CD4-positive, CD25-positive, alpha-beta regulatory T cell (primary cell): Measurements from ENCODE around the gene SMC5. TPM values are rescaled to one million over a fixed set of nuclear protein-coding genes. Genes with fewer than 3 reads are reported as not detected.

ENCODE experiments used
- ATAC-seq, 2 donors: fragments of 150-1000 bp; cut with Tn5 transposase; one replicate each; pipeline ENCODE4 v1.10.0; 2021; ENCODE audit warnings: low read depth in 2 of 2, moderate number of reproducible peaks in 2 of 2, moderate library complexity in 1 of 2
- DNase-seq, 3 donors: peaks; one replicate each; pipeline versions ENCODE4 v3.0.0 to v3.0.0-alpha.2; 2012 to 2022; ENCODE audit warnings: mixed read lengths in 1 of 3
- H3K27ac ChIP-seq: one replicate; pipeline ENCODE4 v1.7.0; 2013; ENCODE audit warnings: mild to moderate bottlenecking, low read length; ENCODE audit not compliant: insufficient read depth, poor library complexity, severe bottlenecking
- H3K27me3 ChIP-seq: one replicate; pipeline ENCODE4 v1.7.0; 2013; ENCODE audit warnings: low read length; ENCODE audit not compliant: control insufficient read depth, insufficient read depth
- H3K36me3 ChIP-seq: one replicate; pipeline ENCODE4 v1.7.0; 2013; ENCODE audit warnings: mild to moderate bottlenecking, low read length, moderate library complexity; ENCODE audit not compliant: control insufficient read depth, insufficient read depth
- H3K4me1 ChIP-seq: 2 replicates; pipeline ENCODE4 v1.7.0; 2013; ENCODE audit warnings: mild to moderate bottlenecking, low read length; ENCODE audit not compliant: insufficient read depth, control insufficient read depth, poor library complexity, severe bottlenecking
- H3K4me3 ChIP-seq: one replicate; pipeline ENCODE4 v1.7.0; 2013; ENCODE audit warnings: low read depth, mild to moderate bottlenecking, low read length, moderate library complexity
- H3K9me3 ChIP-seq, 2 experiments: 1 replicate in 1 of 2; 2 replicates in 1 of 2; pipeline ENCODE4 v1.7.0; 2013; ENCODE audit warnings: low read length in 2 of 2, mild to moderate bottlenecking in 1 of 2, moderate library complexity in 1 of 2; ENCODE audit not compliant: control insufficient read depth in 2 of 2
- H3K27ac Mint-ChIP-seq, 3 donors: one replicate each; pipeline ENCODE4 v1.8.0; 2020 to 2022; ENCODE audit warnings: mild to moderate bottlenecking in 3 of 3, mixed read lengths in 3 of 3, moderate library complexity in 2 of 3
- H3K27me3 Mint-ChIP-seq: one replicate; pipeline ENCODE4 v1.8.0; 2022; ENCODE audit warnings: mild to moderate bottlenecking, mixed read lengths
- H3K36me3 Mint-ChIP-seq: one replicate; pipeline ENCODE4 v1.8.0; 2020; ENCODE audit warnings: mixed read lengths
- H3K4me1 Mint-ChIP-seq, 4 donors: one replicate each; pipeline ENCODE4 v1.8.0; 2020 to 2022; ENCODE audit warnings: mixed read lengths in 4 of 4, mild to moderate bottlenecking in 1 of 4
- H3K4me3 Mint-ChIP-seq, 4 donors: one replicate each; pipeline ENCODE4 v1.8.0; 2020 to 2022; ENCODE audit warnings: mild to moderate bottlenecking in 4 of 4, mixed read lengths in 4 of 4, moderate library complexity in 3 of 4
- H3K9me3 Mint-ChIP-seq, 7 donors: one replicate each; pipeline ENCODE4 v1.8.0; 2020 to 2022; ENCODE audit warnings: mixed read lengths in 7 of 7, mild to moderate bottlenecking in 3 of 7, moderate library complexity in 2 of 7
- polyA plus RNA-seq, 4 donors: library from polyadenylated mRNA; unstranded; fragments of 300-500 nt; fragmentation: Illumina TruSeq; gene quantifications; one replicate each; pipeline ENCODE4 v1.2.3, GENCODE V29; 2021
- total RNA-seq: library from RNA; stranded (reverse); gene quantifications from one replicate; pipeline ENCODE4 v1.2.3, GENCODE V29; 2022

The SMC5 gene
- 37.1 TPM for total RNA-seq
- polyA plus RNA-seq = 10 to 100 TPM; 12.5 to 17.9 (median 16.0) TPM

- no peaks in the 10 kb centered on the region for H3K9me3 Mint-ChIP-seq
- ATAC-seq = peak; percentile 89 to 90
- Histone ChIP-seq H3K4me3 (peak within 1 kb of the TSS; percentile 95), H3K4me1 (peaks cover 55% of the 10 kb centered on the region), H3K9me3 (no peaks in the 10 kb centered on the region), H3K27me3 (no peaks in the 10 kb centered on the region), H3K36me3 (no peaks in the 10 kb centered on the region), H3K27ac (peak within 1 kb of the TSS; percentile 92)
- peak within 1 kb of the TSS; percentile 88 to 95 (median 92) for H3K4me3 Mint-ChIP-seq
- H3K36me3 Mint-ChIP-seq = peaks cover 4% of the 10 kb centered on the region
- no peaks in the 10 kb centered on the region for H3K27me3 Mint-ChIP-seq
- peak within 1 kb of the TSS; percentile 95 to 100 (median 96) for H3K27ac Mint-ChIP-seq
- DNase-seq = peak; percentile 81 to 94 (median 92)
- H3K4me1 Mint-ChIP-seq = peaks cover 39 to 57% (median 45%) of the 10 kb centered on the region in 4 donors
Observed at GRCh38 chr9:70258692-70259511, at the start of gene SMC5. TSS of gene SMC5 (plus strand) at chr9:70258978. CDS start at chr9:70259079, 101 bp downstream.

- H3K36me3 Mint-ChIP-seq = peaks cover 10% of the 10 kb centered on the region
- peaks cover 0 to 17% (median 3%) of the 10 kb centered on the region in 7 donors for H3K9me3 Mint-ChIP-seq
- H3K27me3 ChIP-seq = no peaks in the 10 kb centered on the region
- H3K4me1 Mint-ChIP-seq = no peaks in the 10 kb centered on the region
- no peaks in the 10 kb centered on the region for H3K36me3 ChIP-seq
- no peak overlapping the region for H3K4me3 ChIP-seq
- H3K4me1 ChIP-seq = no peaks in the 10 kb centered on the region
- peaks cover 0 to 6% of the 10 kb centered on the region in 2 experiments for H3K9me3 ChIP-seq
- no peaks in the 10 kb centered on the region for H3K27me3 Mint-ChIP-seq
- no peak for ATAC-seq
- no peak overlapping the region for H3K4me3 Mint-ChIP-seq
- no peak for DNase-seq
- peak overlapping the region in 1 of 3 donors; percentile 33 for H3K27ac Mint-ChIP-seq
- no peak overlapping the region for H3K27ac ChIP-seq
Observed at GRCh38 chr9:70217029-70217428, 41.7 kb upstream of the SMC5 start.

GRCh38 chr9:70218767-70219166, 40.0 kb upstream of the SMC5 start:
- H3K27ac ChIP-seq = no peak overlapping the region
- H3K4me3 Mint-ChIP-seq = no peak overlapping the region
- H3K4me1 ChIP-seq = no peaks in the 10 kb centered on the region
- no peak overlapping the region for H3K27ac Mint-ChIP-seq
- no peaks in the 10 kb centered on the region for H3K36me3 ChIP-seq
- no peaks in the 10 kb centered on the region for H3K9me3 ChIP-seq
- no peak for ATAC-seq
- no peaks in the 10 kb centered on the region for H3K27me3 Mint-ChIP-seq
- H3K4me1 Mint-ChIP-seq = no peaks in the 10 kb centered on the region
- no peaks in the 10 kb centered on the region for H3K27me3 ChIP-seq
- peaks cover 10% of the 10 kb centered on the region for H3K36me3 Mint-ChIP-seq
- DNase-seq = no peak
- no peak overlapping the region for H3K4me3 ChIP-seq
- H3K9me3 Mint-ChIP-seq = peaks cover 0 to 9% (median 2%) of the 10 kb centered on the region in 7 donors

GRCh38 chr9:70220216-70220615, 38.6 kb upstream of the SMC5 start:
- no peaks in the 10 kb centered on the region for H3K27me3 ChIP-seq
- H3K27me3 Mint-ChIP-seq = no peaks in the 10 kb centered on the region
- ATAC-seq = no peak

GRCh38 chr9:70222354-70222753, 36.4 kb upstream of the SMC5 start:
- Histone ChIP-seq H3K9me3 (no peaks in the 10 kb centered on the region), H3K27me3 (no peaks in the 10 kb centered on the region), H3K27ac (no peak overlapping the region), H3K36me3 (no peaks in the 10 kb centered on the region), H3K4me1 (no peaks in the 10 kb centered on the region), H3K4me3 (no peak overlapping the region)
- H3K36me3 Mint-ChIP-seq = peaks cover 3% of the 10 kb centered on the region
- no peak overlapping the region for H3K27ac Mint-ChIP-seq
- no peaks in the 10 kb centered on the region for H3K4me1 Mint-ChIP-seq
- H3K27me3 Mint-ChIP-seq = no peaks in the 10 kb centered on the region
- DNase-seq = no peak
- no peaks in the 10 kb centered on the region for H3K9me3 Mint-ChIP-seq
- ATAC-seq = no peak
- H3K4me3 Mint-ChIP-seq = no peak overlapping the region

More at GRCh38 chr9:70220216-70220615, 38.6 kb upstream of the SMC5 start:
- Mint-ChIP-seq H3K4me3 (no peak overlapping the region), H3K9me3 (peaks cover 0 to 2% (median 0%) of the 10 kb centered on the region in 7 donors), H3K4me1 (no peaks in the 10 kb centered on the region), H3K27ac (no peak overlapping the region), H3K36me3 (peaks cover 9% of the 10 kb centered on the region)
- DNase-seq = no peak
- Histone ChIP-seq H3K4me3 (no peak overlapping the region), H3K9me3 (no peaks in the 10 kb centered on the region), H3K36me3 (no peaks in the 10 kb centered on the region), H3K27ac (no peak overlapping the region), H3K4me1 (no peaks in the 10 kb centered on the region)

- Mint-ChIP-seq H3K27me3 (peaks cover 4% of the 10 kb centered on the region), H3K9me3 (peaks cover 0 to 1% (median 0%) of the 10 kb centered on the region in 7 donors), H3K27ac (no peak overlapping the region), H3K4me1 (no peaks in the 10 kb centered on the region), H3K4me3 (no peak overlapping the region), H3K36me3 (peaks cover 3% of the 10 kb centered on the region)
- Histone ChIP-seq H3K36me3 (no peaks in the 10 kb centered on the region), H3K9me3 (no peaks in the 10 kb centered on the region), H3K4me3 (no peak overlapping the region), H3K27me3 (no peaks in the 10 kb centered on the region), H3K27ac (no peak overlapping the region), H3K4me1 (no peaks in the 10 kb centered on the region)
- ATAC-seq (no peak), DNase-seq (no peak)
Observed at GRCh38 chr9:70228118-70228517, 30.7 kb upstream of the SMC5 start.

DNA sequence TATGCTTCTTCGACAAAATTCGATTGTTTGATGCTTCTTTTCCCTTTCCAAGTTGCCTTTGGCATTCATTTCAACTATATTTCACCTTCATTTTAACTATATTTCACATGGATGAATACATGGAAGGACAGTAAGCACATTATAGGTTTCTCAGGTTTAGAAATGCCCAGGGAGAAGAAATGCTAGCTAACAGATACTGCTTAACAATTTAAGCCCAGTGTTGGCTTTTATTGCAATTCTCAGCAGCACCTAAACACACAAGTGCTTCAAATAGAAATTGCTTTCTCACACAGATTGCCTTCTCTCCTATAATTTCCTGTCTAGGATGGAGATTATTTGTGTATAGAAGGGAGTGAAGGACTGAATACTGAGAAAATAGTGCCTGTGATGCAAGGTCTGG, 30.2 kb upstream of the SMC5 start:
- Histone ChIP-seq H3K36me3 (no peaks in the 10 kb centered on the region), H3K27ac (no peak overlapping the region), H3K4me1 (no peaks in the 10 kb centered on the region), H3K4me3 (no peak overlapping the region), H3K27me3 (no peaks in the 10 kb centered on the region), H3K9me3 (no peaks in the 10 kb centered on the region)
- ATAC-seq (no peak), DNase-seq (no peak)
- no peak overlapping the region for H3K4me3 Mint-ChIP-seq
- H3K9me3 Mint-ChIP-seq = peaks cover 0 to 1% (median 0%) of the 10 kb centered on the region in 7 donors
- H3K4me1 Mint-ChIP-seq = no peaks in the 10 kb centered on the region
- H3K36me3 Mint-ChIP-seq = peaks cover 3% of the 10 kb centered on the region
- peaks cover 4% of the 10 kb centered on the region for H3K27me3 Mint-ChIP-seq
- H3K27ac Mint-ChIP-seq = no peak overlapping the region

DNA sequence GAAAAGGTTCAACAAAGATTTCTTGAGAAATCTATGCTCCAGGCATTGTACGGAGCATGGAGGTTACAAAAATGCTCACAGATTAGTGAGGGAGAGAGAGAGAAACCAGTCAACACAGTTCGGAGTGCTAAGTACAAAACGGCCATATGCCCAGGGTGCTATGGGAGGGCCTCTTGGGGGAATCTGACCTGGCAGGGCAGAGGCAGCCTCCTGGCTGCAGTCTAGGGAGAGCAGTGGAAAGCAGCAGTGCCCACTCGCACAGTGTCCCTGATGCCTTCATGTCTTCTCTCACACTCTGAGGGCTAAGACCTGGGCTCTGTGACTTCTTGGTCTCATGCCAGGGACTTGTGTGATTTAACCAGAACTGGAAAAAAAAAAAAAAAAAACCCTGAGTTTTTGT, 29.8 kb upstream of the SMC5 start:
- Histone ChIP-seq H3K27me3 (no peaks in the 10 kb centered on the region), H3K9me3 (no peaks in the 10 kb centered on the region), H3K27ac (no peak overlapping the region), H3K36me3 (no peaks in the 10 kb centered on the region), H3K4me1 (no peaks in the 10 kb centered on the region), H3K4me3 (no peak overlapping the region)
- H3K4me1 Mint-ChIP-seq = peaks cover 0 to 2% (median 0%) of the 10 kb centered on the region in 4 donors
- H3K4me3 Mint-ChIP-seq = no peak overlapping the region
- ATAC-seq (no peak), DNase-seq (no peak)
- H3K27ac Mint-ChIP-seq = no peak overlapping the region
- peaks cover 0 to 1% (median 0%) of the 10 kb centered on the region in 7 donors for H3K9me3 Mint-ChIP-seq
- peaks cover 4% of the 10 kb centered on the region for H3K27me3 Mint-ChIP-seq
- H3K36me3 Mint-ChIP-seq = peaks cover 3% of the 10 kb centered on the region
